Stimulated activated CD4-positive, alpha-beta T cell treated with anti-CD3 and anti-CD28 coated beads, Interleukin-4, amount 100 ng/mL, for 48 hours (primary cell): ENCODE data around the gene SERPINB1.
"Not testable (repeated sequence)": the region's sequence is repeated elsewhere in the genome, so short reads cannot be mapped to it uniquely, and the experiment has no call there.

Experiments used
- DNase-seq, 2 donors: peaks; one replicate each; pipeline ENCODE4 v3.0.0-alpha.2; 2020; ENCODE audit warnings: low read depth in 2 of 2

Gene SERPINB1

GRCh38 chr6:2866171-2866846 is 24.6 kb upstream of the SERPINB1 start:
- no peak for DNase-seq

DNA sequence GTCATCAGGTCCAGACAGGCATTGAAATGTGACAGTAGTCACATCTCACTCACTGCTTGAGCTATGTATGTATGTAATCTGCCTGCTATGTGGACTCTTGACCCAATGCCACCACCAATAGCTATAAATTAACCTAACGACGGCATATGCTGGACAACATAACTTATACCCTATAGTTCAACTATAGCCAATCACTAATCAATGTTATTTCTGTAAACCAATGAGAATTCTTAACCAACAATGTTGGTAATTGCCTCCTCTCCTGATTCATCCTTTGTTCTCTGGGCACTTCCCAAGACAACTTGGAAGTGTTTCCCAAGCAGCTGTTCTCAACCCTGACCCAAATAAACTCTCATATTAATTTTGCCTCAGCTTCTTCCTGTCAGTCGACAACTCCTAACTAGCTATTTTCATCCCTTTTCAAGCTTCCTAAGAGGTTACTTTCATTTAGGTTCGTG is 24.1 kb upstream of the SERPINB1 start:
- DNase-seq = no peak

DNA sequence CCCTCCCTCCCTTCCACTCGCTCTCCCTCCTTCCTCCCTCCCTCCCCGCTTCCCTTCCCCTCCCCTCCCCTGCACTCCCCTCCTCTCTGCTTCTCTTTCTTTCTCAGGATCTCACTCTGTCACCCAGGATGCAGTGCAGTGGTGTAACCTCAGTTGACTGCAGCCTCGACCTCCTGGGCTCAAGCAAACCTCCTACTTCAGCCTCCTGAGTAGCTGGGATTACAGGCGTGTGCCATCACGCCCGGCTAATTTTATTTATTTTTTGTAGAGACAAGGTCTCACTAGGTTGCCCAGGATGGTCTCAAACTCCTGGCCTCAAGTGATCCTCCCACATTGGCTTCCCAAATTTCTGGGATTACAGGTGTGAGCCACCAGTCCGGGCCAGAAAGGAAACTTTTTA is 23.6 kb upstream of the SERPINB1 start:
- no peak for DNase-seq

- no peak for DNase-seq
Observed at GRCh38 chr6:2863901-2864300, 22.2 kb upstream of the SERPINB1 start.

DNA sequence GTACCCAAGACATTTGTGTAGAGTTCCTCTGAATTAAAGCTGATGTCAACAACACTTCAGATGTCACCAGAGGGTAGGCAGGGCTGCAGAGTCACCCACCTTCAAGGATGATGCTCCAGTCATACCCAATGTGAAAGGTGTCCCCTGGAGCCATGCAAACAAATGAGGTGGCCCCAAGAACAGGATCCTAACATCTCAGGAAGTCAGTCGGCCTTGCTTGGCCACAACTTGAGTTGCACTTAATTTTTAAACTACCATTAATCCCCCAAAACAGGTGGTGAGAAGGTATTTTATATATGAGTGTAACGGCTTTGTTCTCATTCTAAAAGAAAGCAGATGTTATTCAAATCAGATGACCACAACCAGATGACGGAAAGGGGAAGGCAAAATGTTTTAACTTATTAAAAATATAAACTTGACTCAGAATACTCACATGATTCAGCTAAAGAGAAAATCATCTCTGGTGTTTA is 21.1 kb upstream of the SERPINB1 start:
- no peak for DNase-seq

- no peak for DNase-seq
Observed at GRCh38 chr6:2861822-2862164, 20.1 kb upstream of the SERPINB1 start.

DNA sequence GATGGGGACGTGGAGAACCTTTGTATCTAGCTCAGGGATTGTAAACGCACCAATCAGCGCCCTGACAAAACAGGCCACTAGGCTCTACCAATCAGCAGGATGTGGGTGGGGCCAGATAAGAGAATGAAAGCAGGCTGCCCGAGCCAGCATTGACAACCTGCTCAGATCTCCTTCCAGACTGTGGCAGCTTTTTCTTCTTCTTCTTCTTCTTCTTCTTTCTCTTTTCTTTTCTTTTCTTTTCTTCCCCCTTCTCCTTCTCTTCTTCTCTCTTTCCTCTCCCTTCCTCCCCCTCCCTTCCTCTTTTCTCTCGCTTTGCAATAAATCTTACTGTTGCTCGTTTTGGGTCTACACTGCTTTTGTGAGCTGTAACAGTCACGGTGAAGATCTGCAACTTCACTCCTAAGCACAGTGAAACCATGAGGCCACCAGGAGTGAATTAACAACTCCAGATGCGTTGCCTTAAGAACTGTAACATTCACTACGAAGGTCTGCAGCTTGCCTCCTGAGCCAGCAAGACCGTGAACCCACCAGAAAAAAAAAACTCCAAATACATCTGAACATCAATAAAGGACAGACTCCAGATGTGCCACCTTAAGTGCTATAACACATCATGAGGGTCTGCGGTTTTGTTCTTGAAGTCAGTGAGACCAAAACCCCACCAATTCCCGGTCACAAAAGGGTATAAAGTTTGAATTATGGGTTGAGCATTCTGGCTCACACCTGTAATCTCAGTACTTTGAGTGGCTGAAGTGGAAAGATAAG is 19.6 kb upstream of the SERPINB1 start:
- no peak for DNase-seq

- not testable (repeated sequence) for DNase-seq
Observed at GRCh38 chr6:2860706-2861059, 19.0 kb upstream of the SERPINB1 start.

- DNase-seq = not testable (repeated sequence)
Observed at GRCh38 chr6:2859798-2860705, 18.4 kb upstream of the SERPINB1 start.

GRCh38 chr6:2859185-2859700 is 17.6 kb upstream of the SERPINB1 start:
- no peak for DNase-seq

GRCh38 chr6:2857580-2858337 is 16.1 kb upstream of the SERPINB1 start:
- DNase-seq = peak; percentile 63 to 77

- DNase-seq = no peak
Observed at GRCh38 chr6:2857185-2857579, 15.5 kb upstream of the SERPINB1 start.

- DNase-seq = no peak
Observed at GRCh38 chr6:2855061-2855519, 13.4 kb upstream of the SERPINB1 start.

DNA sequence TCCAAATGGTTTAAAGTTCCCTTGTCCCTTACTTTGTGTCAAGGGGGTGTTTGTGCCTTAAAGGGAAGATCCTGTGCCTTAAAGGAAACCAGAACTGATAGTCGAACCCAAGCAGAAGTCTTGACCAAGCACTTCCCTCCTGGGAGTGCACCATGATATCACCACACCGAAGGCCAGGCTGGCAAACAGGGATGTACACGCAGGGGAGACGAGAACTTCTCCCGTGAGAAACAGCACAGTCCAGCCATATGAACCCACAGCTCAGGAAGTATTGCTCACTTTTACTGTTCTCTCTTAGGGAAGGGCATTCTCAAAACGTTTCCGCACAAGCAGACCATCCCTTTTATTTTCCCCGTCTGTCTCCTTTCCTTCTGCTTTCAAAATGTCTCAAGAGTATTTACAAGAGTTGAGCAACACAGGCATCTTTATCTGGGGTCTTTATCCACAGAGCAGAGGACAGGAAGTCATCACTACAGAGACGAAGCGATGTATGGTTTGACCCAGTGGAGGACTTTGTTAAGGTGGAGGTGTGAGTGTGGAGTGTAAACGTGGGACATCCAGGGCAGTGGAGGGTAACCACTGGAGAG is 12.8 kb upstream of the SERPINB1 start:
- DNase-seq = no peak

DNA sequence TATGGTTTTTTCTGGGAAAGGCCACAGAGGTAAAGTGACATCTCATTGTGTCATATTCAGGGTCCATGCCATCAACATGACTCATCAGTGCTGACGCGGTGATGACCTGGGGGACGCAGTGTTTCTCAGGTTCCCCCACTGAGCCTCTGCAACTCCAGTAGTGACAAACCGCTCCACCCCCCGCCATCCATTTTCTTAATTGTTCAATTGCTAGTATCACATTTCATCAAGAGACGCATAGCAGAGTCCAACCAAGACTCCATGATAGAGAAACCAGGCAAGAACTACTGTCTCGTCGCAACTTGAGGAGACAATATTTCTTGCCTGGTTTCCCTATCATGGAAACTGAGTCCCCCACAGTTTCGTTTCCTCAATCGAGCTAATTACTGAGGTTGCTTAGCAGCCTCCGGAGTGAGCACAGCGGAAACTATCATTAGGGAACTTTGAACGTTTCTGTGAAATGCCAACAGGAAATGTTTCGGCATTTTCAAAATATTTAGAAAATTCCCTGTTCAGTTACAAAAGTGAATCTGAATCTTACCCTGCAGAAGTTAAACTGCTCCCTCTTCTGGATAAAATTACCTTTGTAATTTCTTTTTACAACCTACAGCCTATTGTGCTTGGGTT is 12.2 kb upstream of the SERPINB1 start:
- DNase-seq = peak; percentile 75 to 84

DNA sequence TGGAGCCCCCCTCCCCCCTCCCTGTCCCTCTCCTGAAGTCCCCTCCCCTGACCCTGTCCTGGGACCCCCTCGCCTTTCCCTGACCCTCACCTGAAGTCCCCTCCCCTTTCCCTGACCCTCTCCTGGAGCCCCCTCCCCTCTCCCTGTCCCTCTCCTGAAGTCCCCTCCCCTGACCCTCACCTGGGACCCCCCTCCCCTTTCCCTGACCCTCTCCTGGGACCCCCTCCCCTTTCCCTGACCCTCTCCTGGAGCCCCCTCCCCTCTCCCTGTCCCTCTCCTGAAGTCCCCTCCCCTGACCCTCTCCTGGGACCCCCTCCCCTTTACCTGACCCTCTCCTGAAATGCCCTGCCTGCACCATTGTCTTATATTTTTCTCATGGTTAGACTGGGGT is 11.7 kb upstream of the SERPINB1 start:
- DNase-seq = not testable (repeated sequence)

GRCh38 chr6:2852921-2853322 is 11.3 kb upstream of the SERPINB1 start:
- DNase-seq = no peak

DNA sequence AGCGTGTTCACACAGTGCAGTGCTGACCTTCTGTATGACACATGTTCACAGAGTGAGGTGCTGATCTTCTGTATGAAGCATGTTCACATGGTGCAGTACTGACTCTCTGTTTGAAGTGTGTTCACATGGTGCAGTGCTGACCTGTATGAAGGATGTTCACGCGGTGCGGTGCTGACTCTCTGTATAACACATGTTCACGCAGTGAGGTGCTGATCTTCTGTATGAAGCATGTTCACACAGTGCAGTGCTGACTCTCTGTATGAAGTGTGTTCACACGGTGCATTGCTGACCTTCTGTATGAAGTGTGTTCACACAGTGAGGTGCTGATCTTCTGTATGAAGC is 10.8 kb upstream of the SERPINB1 start:
- no peak for DNase-seq

GRCh38 chr6:2851727-2852513 is 10.3 kb upstream of the SERPINB1 start:
- DNase-seq = no peak
